ENCODE measurements around the gene OR51B2. TPM values are rescaled to one million over a fixed set of nuclear protein-coding genes. Genes with fewer than 3 reads are reported as not detected.
A peak's percentile ranks its signal among the peaks of the same experiment; 100 is the strongest.

Gene OR51B2
- total and polyA plus RNA-seq, 10 of the 15 experiments (the other 5 are each of a cell fraction or from before 2014, with no cell fraction given), result 0.29 TPM; not detected in 9

- ChIA-PET SMC1A (ENCODE audit: uncharacterized antibody, unreplicated experiment) (interaction anchor here (1.5 to 2.5 kb wide), 2 partner anchors 10 to 54 kb away, joined by 3 to 8 read pairs; no protein-coding TSS in a partner anchor), RAD21 (ENCODE audit: unreplicated experiment) (no interaction called here), POLR2A (no interaction called here), CTCF (interaction anchor here (1.6 kb wide), 1 partner anchor 9 kb away, joined by 9 read pairs; no protein-coding TSS in a partner anchor)
- peak; percentile 97 for ATAC-seq
- no peak overlapping the region for H2AFZ ChIP-seq (ENCODE audit: control insufficient read depth, low read depth, low read length)
- peak; percentile 47 for DNase-seq (ENCODE audit: low read depth, low spot score)
- no peaks in the 10 kb centered on the region for H3K27me3 ChIP-seq (replicated peaks in 1 of 2; ENCODE audit: control insufficient read depth in 2 of 2, insufficient read depth in 2 of 2, low read length in 1 of 2)
- H3K9me3 ChIP-seq (replicated peaks; ENCODE audit: control insufficient read depth, insufficient read depth, low read length), result no peaks in the 10 kb centered on the region
- H3K36me3 ChIP-seq (ENCODE audit: control insufficient read depth in 2 of 2, insufficient read depth in 2 of 2, low read length in 1 of 2), result no peaks in the 10 kb centered on the region
- in situ Hi-C loops (cut with MboI), result no loop called here
- no peak overlapping the region for H3K4me2 ChIP-seq (ENCODE audit: control insufficient read depth, insufficient read depth)
- intact Hi-C loops (cut with micrococcal nuclease; ENCODE audit: unreplicated experiment), result no loop called here
- H3K27ac ChIP-seq (ENCODE audit: control insufficient read depth, insufficient read depth), result no peak overlapping the region
- WGBS (ENCODE audit: insufficient coverage, insufficient replicate concordance, low lambda C conversion rate, missing lambda C conversion rate), result 10% methylated on average over 3 of the region's 3 CpGs
- H3K79me2 ChIP-seq (ENCODE audit: control insufficient read depth, insufficient read depth, low read length), result no peaks in the 10 kb centered on the region
- no peak for TF ChIP-seq WRNIP1 (IDR thresholded peaks at IDR 0.05; ENCODE audit: borderline replicate concordance, low read depth, low read length)
- peak; percentile 99 for TF ChIP-seq BACH1 (IDR thresholded peaks at IDR 0.05; ENCODE audit: borderline replicate concordance)
- no peak for TF ChIP-seq NR2C2 (IDR thresholded peaks at IDR 0.05; ENCODE audit: borderline replicate concordance, control insufficient read depth, insufficient read length, low read depth)
- peak; percentile 97 for TF ChIP-seq BCL3 (IDR thresholded peaks at IDR 0.05; ENCODE audit: borderline replicate concordance, insufficient read depth, low read depth, low read length, poor library complexity, severe bottlenecking)
- 0 out of 2 replicates have a peak, but pooled peaks have one; percentile 25 for TF ChIP-seq TCF12 (IDR thresholded peaks at IDR 0.05; ENCODE audit: low read depth, low read length)
- TF ChIP-seq ATF2 (IDR thresholded peaks at IDR 0.05; ENCODE audit: low read length), result peak; percentile 39; the same call in 1 of the 2 replicates
- TF ChIP-seq TCF3 (IDR thresholded peaks at IDR 0.05; ENCODE audit: borderline replicate concordance, insufficient read depth, low read depth, low read length), result 0 out of 2 replicates have a peak, but pooled peaks have one; percentile 43
- 0 out of 2 replicates have a peak, but pooled peaks have one; percentile 8 for TF ChIP-seq YY1 (IDR thresholded peaks at IDR 0.05; ENCODE audit: low read depth, low read length)
- no peak overlapping the region for H3K9ac ChIP-seq (ENCODE audit: control insufficient read depth, insufficient read depth, low read length)
- FAIRE-seq, result no peak
- no peak overlapping the region for H3K4me3 ChIP-seq
- no TSS peak for BruUV-seq (replicated peaks)
- no peaks in the 10 kb centered on the region for H3K4me1 ChIP-seq (ENCODE audit: control insufficient read depth, insufficient read depth, low read length)
- no peaks in the 10 kb centered on the region for H4K20me1 ChIP-seq (ENCODE audit: control insufficient read depth, insufficient read depth)
Measured at GRCh38 chr11:5280582-5281102, 43.5 kb downstream of the OR51B2 start.

Measured in GM12878 (cell line).